OCI-LY7 (cell line): ENCODE results near the gene LPCAT1. TPM values are rescaled to one million over a fixed set of nuclear protein-coding genes. Genes with fewer than 3 reads are reported as not detected.
"Not testable (repeated sequence)": the region's sequence is repeated elsewhere in the genome, so short reads cannot be mapped to it uniquely, and the experiment has no call there.

ENCODE experiments used
- BruUV-seq: library from RNA; stranded (reverse); fragments of 400-500 nt; replicated peaks from 2 replicates; lab custom pipeline; 2021; lab: Mats Ljungman, UMichigan
- CTCF ChIA-PET: fragments of 300-600 bp; sonication (Branson Sonifier 250); formaldehyde crosslinking; loops from one replicate; lab custom pipeline; 2022; ENCODE audit warnings: antibody characterized with exemption; ENCODE audit not compliant: unreplicated experiment; lab: Charles Lee
- POLR2A ChIA-PET: fragments of 300-600 bp; sonication (Branson Sonifier 250); formaldehyde crosslinking; loops from one replicate; lab custom pipeline; 2022; ENCODE audit warnings: antibody characterized with exemption; lab: Charles Lee
- DNase-seq: peaks from one replicate; pipeline ENCODE4 v3.0.0-alpha.2; 2015; ENCODE audit warnings: low spot score
- H2AFZ ChIP-seq: fragments of 200-600 bp; sonication (generic), shearing (Covaris generic); 2 replicates; pipeline ENCODE4 v1.6.1; 2014; ENCODE audit warnings: mild to moderate bottlenecking, antibody characterized with exemption, low read length, moderate library complexity
- H3K27ac ChIP-seq: fragments of 200-600 bp; sonication (generic); 2 replicates; pipeline ENCODE4 v1.5.1; 2014; ENCODE audit warnings: mixed run types, low read depth, mild to moderate bottlenecking, moderate library complexity, low read length, inconsistent platforms; ENCODE audit not compliant: poor library complexity, severe bottlenecking
- H3K36me3 ChIP-seq: fragments of 200-600 bp; sonication (generic); 2 replicates; pipeline ENCODE4 v1.6.1; 2014; ENCODE audit warnings: mild to moderate bottlenecking, antibody characterized with exemption, low read length, moderate library complexity, mixed read lengths; ENCODE audit not compliant: insufficient read depth
- H3K4me1 ChIP-seq: fragments of 200-600 bp; sonication (generic); 2 replicates; pipeline ENCODE4 v1.5.1; 2014; ENCODE audit warnings: mild to moderate bottlenecking, low read length; ENCODE audit not compliant: insufficient read depth, poor library complexity, severe bottlenecking
- H3K4me2 ChIP-seq: fragments of 200-600 bp; sonication (generic); 2 replicates; pipeline ENCODE4 v1.6.1; 2014; ENCODE audit warnings: mild to moderate bottlenecking, low read length
- H3K4me3 ChIP-seq: fragments of 200-600 bp; sonication (generic); 2 replicates; pipeline ENCODE4 v1.5.1; 2014; ENCODE audit warnings: mild to moderate bottlenecking, low read depth, low read length; ENCODE audit not compliant: poor library complexity, severe bottlenecking
- H3K79me2 ChIP-seq: fragments of 200-600 bp; sonication (generic); 2 replicates; pipeline ENCODE4 v1.6.1; 2016; ENCODE audit warnings: low read depth, mild to moderate bottlenecking, low read length, moderate library complexity, mixed read lengths; ENCODE audit not compliant: insufficient read depth
- H3K9me2 ChIP-seq: fragments of 200-600 bp; sonication (generic); 2 replicates; pipeline ENCODE4 v1.6.1; 2016; ENCODE audit warnings: mild to moderate bottlenecking, low read length, mixed read lengths; ENCODE audit not compliant: insufficient read depth
- H3K9me3 ChIP-seq: fragments of 200-600 bp; sonication (generic); 2 replicates; pipeline ENCODE4 v1.6.1; 2014; ENCODE audit warnings: mild to moderate bottlenecking, mixed run types, low read length, mixed read lengths
- H4K20me1 ChIP-seq: fragments of 200-600 bp; sonication (generic); 2 replicates; pipeline ENCODE4 v1.6.1; 2014; ENCODE audit warnings: mild to moderate bottlenecking, antibody characterized with exemption, low read length, moderate library complexity, mixed read lengths; ENCODE audit not compliant: insufficient read depth
- CTCF ChIP-seq: fragments of 200-600 bp; sonication (generic); conservative IDR thresholded peaks from 2 replicates; pipeline ENCODE4 v1.5.1; 2014; ENCODE audit warnings: mild to moderate bottlenecking, antibody characterized with exemption, low read length, moderate library complexity, mixed read lengths
- EZH2phosphoT487 ChIP-seq: fragments of 200-600 bp; sonication (generic); IDR thresholded peaks from 2 replicates; pipeline ENCODE4 v1.6.1; 2018; ENCODE audit warnings: low read depth, borderline replicate concordance, mild to moderate bottlenecking, mixed run types, antibody characterized with exemption, low read length, moderate library complexity, mixed read lengths
- intact Hi-C: fragments of 100-400 bp; cut with micrococcal nuclease; formaldehyde crosslinking; loops from one replicate; pipeline ENCODE4 v1.10.0; 2022; ENCODE audit not compliant: unreplicated experiment
- total RNA-seq, 2 experiments: library from RNA; depleted of rRNA in 1 of 2; stranded (reverse); fragments of >200 nt in 1 of 2; shearing (Covaris generic) in 1 of 2; gene quantifications; 2 replicates each; pipeline ENCODE4 v1.2.3, GENCODE V29; 2014 to 2022

The LPCAT1 gene
- total RNA-seq, 2 experiments from 2014 or later, result 47.7 to 63.6 TPM

DNA sequence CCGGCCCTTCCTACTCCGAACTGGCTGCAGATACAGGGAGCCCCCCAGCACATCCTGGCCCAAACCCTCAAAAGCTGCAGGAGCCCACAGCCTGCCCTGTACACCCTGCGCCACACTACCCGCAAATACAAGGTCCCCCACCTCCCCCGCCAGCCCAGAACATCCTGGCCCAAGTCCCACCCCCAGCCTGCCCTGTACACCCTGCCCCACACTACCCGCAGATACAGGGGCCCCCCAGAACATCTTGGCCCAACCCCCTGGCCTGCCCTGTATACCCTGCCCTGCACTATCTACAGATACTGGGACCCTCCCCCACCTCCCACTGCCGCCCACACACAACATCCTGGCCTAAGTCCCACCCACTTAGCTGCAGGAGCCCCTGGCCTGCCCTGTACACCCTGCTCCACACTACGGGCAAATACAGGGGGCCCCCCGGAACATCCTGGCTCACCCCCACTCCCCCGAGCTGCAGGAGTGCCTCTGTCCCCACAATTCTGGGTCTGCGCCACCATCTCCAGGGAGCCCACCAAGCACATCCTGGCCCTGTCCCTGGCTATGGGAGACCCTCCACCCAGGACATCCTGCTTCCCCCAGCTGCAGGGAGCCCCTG is 8.3 kb downstream of the LPCAT1 start:
- BruUV-seq, result no TSS peak
- no peaks in the 10 kb centered on the region; the same call in 1 of the 2 replicates for H4K20me1 ChIP-seq

DNA sequence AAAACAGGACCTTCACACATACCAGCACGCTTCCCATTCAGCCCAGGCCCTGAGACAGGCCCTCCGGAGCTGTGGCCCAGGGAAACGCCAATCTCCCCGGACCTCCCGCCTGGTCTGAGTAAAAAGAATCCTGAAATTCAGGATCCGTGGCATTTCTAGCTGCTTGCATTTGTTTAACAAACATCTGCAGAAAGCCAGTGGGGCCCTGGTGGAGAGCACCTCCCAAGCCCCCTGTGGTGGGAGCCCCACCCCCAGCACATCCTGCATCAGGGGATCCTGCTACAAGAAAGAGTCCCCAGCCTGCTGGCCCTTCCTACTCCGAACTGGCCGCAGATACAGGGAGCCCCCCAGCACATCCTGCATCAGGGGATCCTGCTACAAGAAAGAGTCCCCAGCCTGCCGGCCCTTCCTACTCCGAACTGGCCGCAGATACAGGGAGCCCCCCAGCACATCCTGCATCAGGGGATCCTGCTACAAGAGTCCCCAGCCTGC is 8.9 kb downstream of the LPCAT1 start:
- intact Hi-C loops, CTCF ChIA-PET, H3K9me2 ChIP-seq, H2AFZ ChIP-seq, H3K27ac ChIP-seq, H4K20me1 ChIP-seq, H3K4me3 ChIP-seq, DNase-seq, POLR2A ChIA-PET, H3K4me1 ChIP-seq, H3K4me2 ChIP-seq, H3K9me3 ChIP-seq, BruUV-seq: not testable (repeated sequence)
- H3K36me3 ChIP-seq, result peaks cover 84% of the 10 kb centered on the region
- peaks cover 31% of the 10 kb centered on the region for H3K79me2 ChIP-seq

More for the DNA sequence above, 8.3 kb downstream of the LPCAT1 start:
- intact Hi-C loops, result no loop called here
- Histone ChIP-seq H3K4me1 (peaks cover 3% of the 10 kb centered on the region), H3K9me3 (no peaks in the 10 kb centered on the region), H3K79me2 (peaks cover 37% of the 10 kb centered on the region), H3K36me3 (peaks cover 84% of the 10 kb centered on the region), H2AFZ (no peak overlapping the region), H3K4me2 (no peak overlapping the region), H3K27ac (no peak overlapping the region), H3K4me3 (no peak overlapping the region), H3K9me2 (no peaks in the 10 kb centered on the region)
- ChIA-PET POLR2A (no interaction called here), CTCF (no interaction called here)
- TF ChIP-seq EZH2phosphoT487 (no peak), CTCF (no peak)
- DNase-seq, result no peak

- peaks cover 3% of the 10 kb centered on the region for H3K4me1 ChIP-seq
- no peaks in the 10 kb centered on the region; the same call in 1 of the 2 replicates for H4K20me1 ChIP-seq
- H2AFZ ChIP-seq, result no peak overlapping the region
- no peaks in the 10 kb centered on the region for H3K9me3 ChIP-seq
- H3K79me2 ChIP-seq, result peaks cover 25% of the 10 kb centered on the region
- no peak overlapping the region for H3K27ac ChIP-seq
- H3K4me3 ChIP-seq, result no peak overlapping the region
- no TSS peak for BruUV-seq
- CTCF ChIA-PET, result no interaction called here
- peaks cover 84% of the 10 kb centered on the region for H3K36me3 ChIP-seq
- H3K9me2 ChIP-seq, result no peaks in the 10 kb centered on the region
- POLR2A ChIA-PET, result no interaction called here
- intact Hi-C loops, result no loop called here
- H3K4me2 ChIP-seq, result no peak overlapping the region
- TF ChIP-seq EZH2phosphoT487 (no peak), CTCF (no peak)
- DNase-seq, result no peak
Measured at GRCh38 chr5:1514027-1514818, 9.5 kb downstream of the LPCAT1 start.
